Uterus (tissue), 4 donors: ENCODE results near the gene BRMS1. TPM values are rescaled to one million over a fixed set of nuclear protein-coding genes. Genes with fewer than 3 reads are reported as not detected.

ENCODE experiments used
- DNase-seq, 2 donors: peaks; one replicate each; pipeline ENCODE4 v3.0.0-alpha.2; 2019 to 2020
- H3K27ac ChIP-seq, 2 donors: fragments of 200-600 bp; sonication (generic); 1 replicate in 1 of 2; 2 replicates in 1 of 2; pipeline ENCODE4 v1.5.1; 2016 to 2018
- H3K27me3 ChIP-seq, 2 donors: fragments of 200-600 bp; sonication (generic); one replicate each; pipeline ENCODE4 v1.5.1; 2018 to 2019; ENCODE audit warnings: control low read depth in 1 of 2
- H3K36me3 ChIP-seq, 2 donors: fragments of 200-600 bp; sonication (generic); one replicate each; pipeline ENCODE4 v1.5.1; 2019; ENCODE audit warnings: control low read depth in 1 of 2
- H3K4me1 ChIP-seq, 2 donors: fragments of 200-600 bp; sonication (generic); one replicate each; pipeline ENCODE4 v1.5.1; 2018 to 2019; ENCODE audit warnings: control low read depth in 1 of 2
- H3K4me3 ChIP-seq, 2 donors: fragments of 200-600 bp; sonication (generic); 1 replicate in 1 of 2; 2 replicates in 1 of 2; pipeline ENCODE4 v1.5.1; 2018 to 2019; ENCODE audit warnings: mild to moderate bottlenecking in 1 of 2
- H3K9me3 ChIP-seq, 2 donors: fragments of 200-600 bp; sonication (generic); one replicate each; pipeline ENCODE4 v1.5.1; 2019; ENCODE audit warnings: control low read depth in 1 of 2
- POLR2A ChIP-seq, 2 donors: fragments of 450-650 bp; IDR thresholded peaks; one replicate each; pipeline ENCODE4 v1.6.1; 2016; ENCODE audit warnings: antibody characterized with exemption in 2 of 2, mild to moderate bottlenecking in 1 of 2, moderate library complexity in 1 of 2
- intact Hi-C: fragments of 100-400 bp; cut with DNase I; formaldehyde crosslinking; loops from one replicate; pipeline ENCODE4 v1.15.1; 2023; ENCODE audit warnings: low total_unique reads
- total RNA-seq, 4 donors: library from RNA; depleted of rRNA in 3 of 4; stranded (reverse); fragments of >200 nt in 3 of 4; gene quantifications; one replicate each; pipeline versions ENCODE4 v1.1.0 to v1.2.4, GENCODE V29; 2014 to 2023
- TF ChIP-seq, protein P1 (sequence below), 4 experiments: fragments of 200-600 bp in 2 of 4; fragments of 450-650 bp in 2 of 4; sonication (generic) in 2 of 4; IDR thresholded peaks; one replicate each; pipeline ENCODE4 v1.5.1; 2016 to 2019; ENCODE audit warnings: antibody characterized with exemption in 4 of 4, mild to moderate bottlenecking in 2 of 4, moderate library complexity in 1 of 4
- donor health status: DM: yes; HTN: yes; CAD: no.

The BRMS1 gene
- total RNA-seq, 4 donors from 2014 or later: 15.0 to 77.4 (median 21.9) TPM

DNA sequence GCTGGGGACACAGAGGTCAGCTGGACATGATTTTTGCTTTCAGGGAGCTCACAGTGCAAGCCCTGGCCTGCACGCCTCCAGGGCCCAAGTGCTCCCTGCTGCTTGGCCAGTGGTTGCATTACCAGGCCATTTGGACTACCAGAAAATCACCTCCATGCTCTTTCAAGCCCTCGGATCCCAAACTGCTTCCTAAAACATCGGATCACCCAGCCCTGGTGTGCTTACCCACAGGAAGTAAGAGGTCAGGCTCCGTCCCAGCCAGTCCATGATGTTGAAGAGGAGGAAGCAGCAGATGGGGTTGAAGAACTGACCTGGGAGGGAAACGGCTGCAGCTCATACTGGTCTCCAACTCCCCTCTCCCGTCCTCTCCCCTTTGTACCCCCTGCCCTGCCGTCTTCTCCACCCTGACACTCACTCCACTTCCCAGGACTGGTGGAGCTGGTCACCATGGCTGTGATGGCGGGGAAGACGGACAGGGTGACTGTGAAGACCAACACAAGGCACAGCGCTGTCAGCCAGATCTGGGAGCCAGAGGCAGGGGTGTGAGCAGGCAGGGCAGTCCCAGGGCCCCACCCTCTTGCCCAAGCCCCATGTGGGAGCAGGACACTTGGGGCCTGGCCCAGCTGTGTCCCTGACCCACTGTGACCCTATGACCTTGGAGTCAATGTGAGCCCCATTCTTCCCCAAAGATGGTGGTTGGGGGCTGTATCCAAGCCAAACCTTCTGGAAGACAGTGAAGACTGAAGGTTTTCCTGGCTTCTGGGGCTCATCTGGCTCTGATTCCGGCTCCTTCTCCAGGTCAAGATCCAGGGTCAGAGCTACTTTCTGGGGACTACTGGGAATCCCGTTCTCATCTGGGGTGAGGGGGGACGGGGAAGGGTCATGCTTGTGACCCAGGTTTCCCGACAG is 21.1 kb upstream of the BRMS1 start:
- Histone ChIP-seq H3K9me3 (no peaks in the 10 kb centered on the region), H3K4me3 (no peak overlapping the region), H3K27me3 (peaks cover 2% of the 10 kb centered on the region in 2 donors), H3K4me1 (no peaks in the 10 kb centered on the region), H3K27ac (no peak overlapping the region), H3K36me3 (no peaks in the 10 kb centered on the region)
- TF ChIP-seq POLR2A (IDR thresholded peaks at IDR 0.05): no peak
- TF ChIP-seq, protein P1, sequence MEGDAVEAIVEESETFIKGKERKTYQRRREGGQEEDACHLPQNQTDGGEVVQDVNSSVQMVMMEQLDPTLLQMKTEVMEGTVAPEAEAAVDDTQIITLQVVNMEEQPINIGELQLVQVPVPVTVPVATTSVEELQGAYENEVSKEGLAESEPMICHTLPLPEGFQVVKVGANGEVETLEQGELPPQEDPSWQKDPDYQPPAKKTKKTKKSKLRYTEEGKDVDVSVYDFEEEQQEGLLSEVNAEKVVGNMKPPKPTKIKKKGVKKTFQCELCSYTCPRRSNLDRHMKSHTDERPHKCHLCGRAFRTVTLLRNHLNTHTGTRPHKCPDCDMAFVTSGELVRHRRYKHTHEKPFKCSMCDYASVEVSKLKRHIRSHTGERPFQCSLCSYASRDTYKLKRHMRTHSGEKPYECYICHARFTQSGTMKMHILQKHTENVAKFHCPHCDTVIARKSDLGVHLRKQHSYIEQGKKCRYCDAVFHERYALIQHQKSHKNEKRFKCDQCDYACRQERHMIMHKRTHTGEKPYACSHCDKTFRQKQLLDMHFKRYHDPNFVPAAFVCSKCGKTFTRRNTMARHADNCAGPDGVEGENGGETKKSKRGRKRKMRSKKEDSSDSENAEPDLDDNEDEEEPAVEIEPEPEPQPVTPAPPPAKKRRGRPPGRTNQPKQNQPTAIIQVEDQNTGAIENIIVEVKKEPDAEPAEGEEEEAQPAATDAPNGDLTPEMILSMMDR (IDR thresholded peaks at IDR 0.05): no peak
- intact Hi-C loops: no loop called here
- no peak for DNase-seq

DNA sequence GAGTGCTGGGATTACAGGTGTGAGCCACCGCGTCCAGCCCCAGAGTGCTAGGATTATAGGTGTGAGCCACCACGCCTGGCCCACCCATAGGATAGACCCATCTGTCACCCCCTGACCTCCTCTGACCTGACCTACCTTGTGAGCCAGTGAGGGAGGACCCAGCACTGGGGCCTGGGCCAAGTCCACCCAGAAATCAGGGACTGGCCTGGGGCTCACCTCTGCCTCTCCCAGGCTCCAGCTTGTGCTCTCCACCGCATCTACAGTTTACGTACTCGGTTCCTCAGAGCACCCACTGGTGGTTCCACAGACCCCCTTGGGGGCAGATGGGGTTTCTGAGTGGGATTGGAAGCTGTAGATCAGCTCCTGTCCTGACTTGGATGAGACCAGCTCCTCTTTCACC is 20.3 kb upstream of the BRMS1 start:
- Histone ChIP-seq H3K27ac (no peak overlapping the region), H3K36me3 (no peaks in the 10 kb centered on the region), H3K27me3 (no peaks in the 10 kb centered on the region), H3K9me3 (no peaks in the 10 kb centered on the region), H3K4me3 (no peak overlapping the region), H3K4me1 (no peaks in the 10 kb centered on the region)
- intact Hi-C loops: no loop called here
- no peak for DNase-seq
- TF ChIP-seq, protein P1 (IDR thresholded peaks at IDR 0.05): no peak
- no peak for TF ChIP-seq POLR2A (IDR thresholded peaks at IDR 0.05)

DNA sequence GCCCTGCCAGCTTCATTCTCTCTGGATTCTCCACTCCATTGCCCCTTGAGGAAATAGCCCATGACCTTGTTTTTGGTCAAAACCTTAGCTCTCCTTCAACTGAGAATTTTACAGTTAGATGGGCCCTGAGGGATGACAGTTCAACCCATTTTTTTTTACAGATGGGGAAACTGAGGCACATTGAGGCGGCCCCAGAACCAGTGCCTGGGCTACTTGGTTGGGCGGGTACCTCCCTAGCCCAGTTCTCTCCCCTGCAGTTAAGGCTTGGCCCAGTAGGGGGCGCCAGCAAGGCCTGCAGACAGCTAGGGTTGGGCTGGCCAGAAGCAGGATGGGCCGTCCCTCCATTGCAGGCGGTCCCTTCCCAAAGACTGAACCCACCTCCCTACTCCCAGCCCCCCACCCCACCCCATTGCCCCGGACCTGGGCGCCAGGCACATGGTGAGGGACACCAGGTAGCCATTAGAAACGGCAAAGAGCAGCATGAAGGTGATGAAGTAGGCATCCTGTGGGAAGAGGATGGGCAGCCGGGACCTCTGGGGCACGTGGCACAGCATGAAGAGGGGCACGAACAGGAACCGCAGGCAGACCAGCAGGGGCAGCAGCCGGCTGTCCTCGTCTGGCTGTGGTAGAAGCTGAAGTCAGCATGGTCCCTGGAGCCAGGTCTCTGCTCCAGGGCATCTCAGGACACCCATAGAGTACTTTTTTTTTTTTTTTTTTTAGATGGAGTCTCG is 19.1 kb upstream of the BRMS1 start:
- H3K4me1 ChIP-seq: no peaks in the 10 kb centered on the region
- no peak for TF ChIP-seq POLR2A (IDR thresholded peaks at IDR 0.05)
- TF ChIP-seq, protein P1 (IDR thresholded peaks at IDR 0.05): no peak
- no peaks in the 10 kb centered on the region for H3K9me3 ChIP-seq
- no peaks in the 10 kb centered on the region for H3K27me3 ChIP-seq
- H3K27ac ChIP-seq: no peak overlapping the region
- intact Hi-C loops: no loop called here
- H3K4me3 ChIP-seq: no peak overlapping the region
- no peaks in the 10 kb centered on the region for H3K36me3 ChIP-seq
- DNase-seq: no peak

DNA sequence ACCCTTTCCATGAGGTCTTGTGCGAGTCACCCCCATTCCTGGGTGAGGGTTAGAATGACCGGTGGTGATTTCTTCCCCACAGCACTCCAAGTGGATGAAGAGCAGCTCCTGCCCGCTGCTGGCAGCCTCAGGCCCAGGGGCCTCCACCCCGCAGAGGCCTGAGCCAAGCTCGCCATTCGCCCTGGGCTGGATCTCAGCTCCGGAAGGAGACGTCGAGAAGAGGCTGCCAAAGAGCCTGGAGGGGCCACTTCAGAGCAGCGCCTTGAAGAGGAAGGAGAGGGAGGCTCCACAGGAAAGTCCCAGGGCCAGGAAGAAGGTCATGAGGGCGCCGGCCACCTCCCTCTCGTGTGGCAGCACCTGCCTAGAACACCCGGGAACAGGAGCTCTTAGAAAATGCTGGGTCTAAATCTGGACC is 18.3 kb upstream of the BRMS1 start:
- DNase-seq: no peak
- H3K27me3 ChIP-seq: no peaks in the 10 kb centered on the region
- H3K27ac ChIP-seq: no peak overlapping the region
- TF ChIP-seq, protein P1 (IDR thresholded peaks at IDR 0.05): no peak
- no peak for TF ChIP-seq POLR2A (IDR thresholded peaks at IDR 0.05)
- no peaks in the 10 kb centered on the region for H3K9me3 ChIP-seq
- intact Hi-C loops: no loop called here
- H3K4me3 ChIP-seq: no peak overlapping the region
- H3K36me3 ChIP-seq: no peaks in the 10 kb centered on the region
- no peaks in the 10 kb centered on the region for H3K4me1 ChIP-seq
